ENCODE measurements around the gene CCDC91. TPM values are rescaled to one million over a fixed set of nuclear protein-coding genes. Genes with fewer than 3 reads are reported as not detected.
A peak's percentile ranks its signal among the peaks of the same experiment; 100 is the strongest.

CCDC91 gene
- total and polyA plus RNA-seq, 9 of the 15 experiments (the other 6 are each of a cell fraction or from before 2014, with no cell fraction given), result 10.1 to 31.1 (median 26.3) TPM

- peak; percentile 37 for TF ChIP-seq TAF9B (IDR thresholded peaks at IDR 0.05; ENCODE audit: partially characterized antibody)
- TF ChIP-seq RFX7 (CRISPR knock-in tag; IDR thresholded peaks at IDR 0.05), result no peak
- TF ChIP-seq MEF2D (tag; conservative IDR thresholded peaks at IDR 0.05; ENCODE audit: low read depth), result 0 out of 2 replicates have a peak, but pooled peaks have one; percentile 13
- no peak for TF ChIP-seq CTCFL (IDR thresholded peaks at IDR 0.05; ENCODE audit: borderline replicate concordance, insufficient read depth, low read depth, low read length, poor library complexity, severe bottlenecking)
These were observed 404 bp upstream of the CCDC91 start (continued) for GRCh38 chr12:28189784-28190320.

- H3K9ac ChIP-seq (ENCODE audit: insufficient read depth in 1 of 2, low read depth in 2 of 2, low read length in 2 of 2), result peak overlapping the region; percentile 93 to 95
- BruUV-seq (replicated peaks), result TSS peak; percentile 74
- no peaks in the 10 kb centered on the region for H4K20me1 ChIP-seq (replicated peaks; ENCODE audit: control insufficient read depth, insufficient read depth, low read length)
- no peaks in the 10 kb centered on the region for H3K9me1 ChIP-seq (ENCODE audit: control insufficient read depth, insufficient read depth, low read length)
- WGBS (ENCODE audit: insufficient coverage, low coverage, missing lambda C conversion rate), result 2% methylated on average over 18 of the region's 18 CpGs
- intact Hi-C loops (cut with micrococcal nuclease), result loop anchor here (2.0 to 10.0 kb wide), 4 partner anchors 51 to 351 kb away; no protein-coding TSS in a partner anchor
- H2AFZ ChIP-seq (ENCODE audit: low read depth, low read length), result peak overlapping the region; percentile 93
- in situ Hi-C loops (cut with MboI), result no loop called here
- H3K4me2 ChIP-seq (ENCODE audit: insufficient read depth, low read length), result peak overlapping the region; percentile 96
- ATAC-seq, result peak; percentile 48
- peaks cover 15% of the 10 kb centered on the region; the same call in 1 of the 2 replicates for H3K9me3 ChIP-seq (replicated peaks; ENCODE audit: control insufficient read depth, insufficient read depth, low read depth, low read length)
- H3K79me2 ChIP-seq (ENCODE audit: control insufficient read depth, insufficient read depth, low read length), result peaks cover 68% of the 10 kb centered on the region
- ChIA-PET CTCF (ENCODE audit: low intra/inter-chr PET ratio) (interaction anchor here (0.6 kb wide), 1 partner anchor 680 kb away, joined by 3 read pairs; no protein-coding TSS in a partner anchor), POLR2A (interaction anchor here (0.6 to 2.1 kb wide), 18 partner anchors 8 to 430 kb away, joined by 3 to 8 read pairs (median 3); no protein-coding TSS in a partner anchor)
- DNase-seq (ENCODE audit: extremely low read depth in 1 of 4, low spot score in 3 of 4), result peak; percentile 18 to 67 (median 31)
- no peaks in the 10 kb centered on the region for H3K27me3 ChIP-seq (ENCODE audit: control insufficient read depth in 2 of 2, insufficient read depth in 2 of 2, low read length in 2 of 2)
- peak overlapping the region; percentile 96 for H3K27ac ChIP-seq (ENCODE audit: extremely low read depth, low read depth, low read length)
- H3K36me3 ChIP-seq (ENCODE audit: control insufficient read depth, insufficient read depth, low read length), result no peaks in the 10 kb centered on the region
- peak overlapping the region; percentile 66 for H3K4me3 ChIP-seq
- FAIRE-seq, result peak; percentile 74
- peaks cover 8% of the 10 kb centered on the region in 2 experiments; a peak in 4 of 5 replicates for H3K4me1 ChIP-seq (replicated peaks in 1 of 2; ENCODE audit: control insufficient read depth in 2 of 2, insufficient read depth in 2 of 2, low read length in 2 of 2)
- no peak for TF ChIP-seq FOS (IDR thresholded peaks at IDR 0.05; ENCODE audit: extremely low read depth, insufficient read length)
- no peak for TF ChIP-seq RBM14 (IDR thresholded peaks at IDR 0.05; ENCODE audit: borderline replicate concordance, insufficient read depth, low read depth, low read length)
- peak; percentile 9; the same call in 1 of the 2 replicates for TF ChIP-seq HMBOX1 (IDR thresholded peaks at IDR 0.05)
- no peak; the same call in 1 of the 2 replicates for TF ChIP-seq FOSL1 (tag; conservative IDR thresholded peaks at IDR 0.05)
- no peak for TF ChIP-seq RBM34 (IDR thresholded peaks at IDR 0.05; ENCODE audit: borderline replicate concordance, insufficient read depth, low read length)
- no peak for TF ChIP-seq ADNP (tag; IDR thresholded peaks at IDR 0.05)
- TF ChIP-seq PREB (CRISPR knock-in tag; IDR thresholded peaks at IDR 0.05), result 0 out of 2 replicates have a peak, but pooled peaks have one; percentile 32
- 0 out of 4 replicates have a peak, but pooled peaks of 1 of the 2 experiments have one; percentile 27 for TF ChIP-seq ARNT (IDR thresholded peaks at IDR 0.05)
- TF ChIP-seq ZNF121 (CRISPR knock-in tag; conservative IDR thresholded peaks at IDR 0.05), result no peak
These were observed 1.1 kb downstream of the CCDC91 start for GRCh38 chr12:28191051-28192048.
